SK-N-SH (cell line): Measurements from ENCODE around the gene NDUFB2. TPM values are rescaled to one million over a fixed set of nuclear protein-coding genes. Genes with fewer than 3 reads are reported as not detected.

Experiments used
- CTCF ChIA-PET: fragments of 300-600, 350-600 bp; formaldehyde crosslinking; extraction: SDS; loops from one replicate; lab custom pipeline; 2021; lab: Yijun Ruan, JAX
- POLR2A ChIA-PET: fragments of 350-600 bp; sonication (Branson Sonifier 250); formaldehyde crosslinking; extraction: SDS; loops from one replicate; lab custom pipeline; 2020; ENCODE audit warnings: antibody characterized with exemption, inconsistent platforms; lab: Yijun Ruan, JAX
- DNase-seq: peaks from one replicate; pipeline ENCODE4 v3.0.0; 2012
- H2AFZ ChIP-seq: fragments of 200-600 bp; sonication (generic); 2 replicates; pipeline ENCODE4 v1.8.1; 2016; ENCODE audit warnings: antibody characterized with exemption, mild to moderate bottlenecking, low read depth
- H3F3A ChIP-seq: fragments of 200-600 bp; sonication (generic); replicated peaks from 2 replicates; pipeline ENCODE3; 2016; ENCODE audit warnings: antibody characterized with exemption, mild to moderate bottlenecking; ENCODE audit not compliant: insufficient read depth
- H3K27ac ChIP-seq, 2 experiments: fragments of 200-500 bp in 1 of 2; fragments of 200-600 bp in 1 of 2; sonication (Bioruptor generic) in 1 of 2; sonication (generic), shearing (Covaris generic) in 1 of 2; 2 replicates each; pipeline versions ENCODE4 v1.5.1 to v1.6.1; 2014 to 2016; ENCODE audit warnings: low read depth in 2 of 2, inconsistent platforms in 1 of 2, low read length in 1 of 2, mild to moderate bottlenecking in 1 of 2, mixed read lengths in 1 of 2
- H3K27me3 ChIP-seq: fragments of 200-600 bp; sonication (generic), shearing (Covaris generic); 2 replicates; pipeline ENCODE4 v1.6.1; 2016; ENCODE audit warnings: mixed run types; ENCODE audit not compliant: insufficient read depth
- H3K36me3 ChIP-seq, 2 experiments: fragments of 200-500 bp in 1 of 2; fragments of 200-600 bp in 1 of 2; sonication (Bioruptor generic) in 1 of 2; sonication (generic) in 1 of 2; replicated peaks in 1 of 2; 2 replicates each; pipeline versions ENCODE3 to v1.5.1; 2014 to 2016; ENCODE audit warnings: low read length in 1 of 2, mild to moderate bottlenecking in 1 of 2; ENCODE audit not compliant: insufficient read depth in 2 of 2, control insufficient read depth in 1 of 2
- H3K4me1 ChIP-seq, 2 experiments: fragments of 200-500 bp in 1 of 2; fragments of 200-600 bp in 1 of 2; sonication (Bioruptor generic) in 1 of 2; sonication (generic), shearing (Covaris generic) in 1 of 2; 2 replicates each; pipeline versions ENCODE4 v1.5.1 to v1.6.1; 2014 to 2016; ENCODE audit warnings: low read depth in 1 of 2, low read length in 1 of 2, mixed run types in 1 of 2; ENCODE audit not compliant: insufficient read depth in 2 of 2, control insufficient read depth in 1 of 2
- H3K4me2 ChIP-seq: fragments of 200-600 bp; sonication (generic), shearing (Covaris generic); 2 replicates; pipeline ENCODE4 v1.6.1; 2017; ENCODE audit warnings: mixed run types
- H3K4me3 ChIP-seq, 2 experiments: fragments of 200-500 bp in 1 of 2; fragments of 200-600 bp in 1 of 2; sonication (Bioruptor generic) in 1 of 2; sonication (generic), shearing (Covaris generic) in 1 of 2; 2 replicates each; pipeline versions ENCODE4 v1.5.1 to v1.8.1; 2014 to 2016; ENCODE audit warnings: low read depth in 2 of 2, inconsistent platforms in 1 of 2, low read length in 1 of 2, mild to moderate bottlenecking in 1 of 2, mixed read lengths in 1 of 2, moderate library complexity in 1 of 2
- H3K79me2 ChIP-seq: fragments of 200-600 bp; sonication (generic); 2 replicates; pipeline ENCODE4 v1.8.1; 2017; ENCODE audit warnings: mild to moderate bottlenecking; ENCODE audit not compliant: insufficient read depth
- H3K9ac ChIP-seq: fragments of 200-600 bp; sonication (generic); 2 replicates; pipeline ENCODE4 v1.6.1; 2017; ENCODE audit warnings: mixed run types
- H3K9me2 ChIP-seq: fragments of 200-600 bp; sonication (generic); 2 replicates; pipeline ENCODE4 v1.6.1; 2017; ENCODE audit warnings: mixed run types
- H3K9me3 ChIP-seq: fragments of 200-600 bp; sonication (generic); 2 replicates; pipeline ENCODE4 v1.6.1; 2017; ENCODE audit warnings: mixed run types, mild to moderate bottlenecking, moderate library complexity
- H4K20me1 ChIP-seq: fragments of 200-600 bp; sonication (generic); 2 replicates; pipeline ENCODE4 v1.6.1; 2017; ENCODE audit warnings: mild to moderate bottlenecking, mixed run types; ENCODE audit not compliant: insufficient read depth
- EP300 ChIP-seq, 2 experiments: IDR thresholded peaks; 2 replicates each; pipeline versions ENCODE4 v1.4.0 to v1.6.1; 2012; ENCODE audit warnings: borderline replicate concordance in 1 of 2, low read depth in 1 of 2, low read length in 1 of 2
- GABPA ChIP-seq: IDR thresholded peaks from 2 replicates; pipeline ENCODE4 v1.4.0; 2012; ENCODE audit warnings: low read depth, mild to moderate bottlenecking
- IRF3 ChIP-seq: fragments of 150-350 bp; IDR thresholded peaks from 2 replicates; pipeline ENCODE4 v1.6.1; 2016; ENCODE audit warnings: mild to moderate bottlenecking, low read depth, low read length
- MEF2A ChIP-seq: IDR thresholded peaks from 2 replicates; pipeline ENCODE4 v1.4.0; 2012; ENCODE audit warnings: low read depth, borderline replicate concordance
- PBX3 ChIP-seq: IDR thresholded peaks from 2 replicates; pipeline ENCODE4; 2012
- RCOR1 ChIP-seq: fragments of 150-350 bp; IDR thresholded peaks from 2 replicates; pipeline ENCODE4 v1.6.1; 2017; ENCODE audit warnings: antibody characterized with exemption, low read length
- RFX5 ChIP-seq: IDR thresholded peaks from 2 replicates; pipeline ENCODE4 v1.6.1; 2012; ENCODE audit warnings: mild to moderate bottlenecking, improper control_type of control experiment, low read length
- RXRA ChIP-seq: IDR thresholded peaks from 2 replicates; pipeline ENCODE4 v1.4.0; 2012; ENCODE audit warnings: low read depth, mild to moderate bottlenecking, borderline replicate concordance
- SIN3A ChIP-seq: IDR thresholded peaks from 2 replicates; pipeline ENCODE4 v1.6.1; 2012; ENCODE audit warnings: low read depth, mild to moderate bottlenecking, low read length, moderate library complexity, borderline replicate concordance
- TAF1 ChIP-seq: IDR thresholded peaks from 2 replicates; pipeline ENCODE4 v1.6.1; 2012; ENCODE audit warnings: low read depth, mild to moderate bottlenecking, low read length, moderate library complexity, borderline replicate concordance
- ZBTB33 ChIP-seq: IDR thresholded peaks from 2 replicates; pipeline ENCODE4 v1.4.0; 2012; ENCODE audit warnings: low read depth, borderline replicate concordance
- WGBS: methylation state at CpG from one replicate; pipeline ENCODE4 v1.1.6; 2017; ENCODE audit warnings: low lambda C conversion rate; 5-methylcytosine and 5-hydroxymethylcytosine counted together
- polyA plus RNA-seq, 3 experiments: library from polyadenylated mRNA; depleted of rRNA; stranded (reverse); fragments of >200 nt; gene quantifications; 2 replicates each; pipeline ENCODE4 v1.2.3, GENCODE V29; 2012
- TF ChIP-seq, protein P1 (sequence below): fragments of 200-600 bp; sonication (generic); IDR thresholded peaks from 2 replicates; pipeline ENCODE4 v1.6.1; 2017; ENCODE audit warnings: antibody characterized with exemption, mild to moderate bottlenecking, moderate library complexity

NDUFB2 gene
- polyA plus RNA-seq, 1 of the 3 experiments (the other 2 are of a cell fraction): 1,214 TPM

DNA sequence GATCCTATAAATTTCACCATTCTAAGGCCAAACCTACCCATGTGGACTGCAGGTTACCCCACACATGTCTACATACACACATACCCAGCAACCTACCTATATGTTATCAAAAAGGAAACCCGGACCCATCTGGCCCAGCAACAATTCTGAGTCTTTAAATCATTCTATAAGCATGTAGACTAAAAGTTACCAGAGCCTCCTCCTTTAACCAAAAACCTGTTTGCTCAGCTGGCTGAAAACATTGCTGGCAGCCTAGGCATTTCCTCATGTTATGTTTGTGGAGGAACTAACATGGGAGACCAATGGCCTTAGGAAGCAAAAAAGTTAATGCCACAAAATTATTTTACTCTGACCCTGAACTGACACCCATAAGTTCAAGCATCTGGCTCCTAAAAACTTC is 29.0 kb upstream of the NDUFB2 start:
- Histone ChIP-seq H3K9me3 (no peaks in the 10 kb centered on the region), H4K20me1 (no peaks in the 10 kb centered on the region), H3K27ac (no peak overlapping the region), H3K4me2 (no peak overlapping the region), H2AFZ (no peak overlapping the region), H3K36me3 (no peaks in the 10 kb centered on the region), H3K79me2 (no peaks in the 10 kb centered on the region), H3K9me2 (no peaks in the 10 kb centered on the region), H3K4me1 (peaks cover 0 to 4% of the 10 kb centered on the region in 2 experiments; a peak in 1 of 4 replicates), H3K9ac (no peak overlapping the region), H3K4me3 (no peak overlapping the region), H3F3A (no peaks in the 10 kb centered on the region), H3K27me3 (peaks cover 8% of the 10 kb centered on the region; the same call in 1 of the 2 replicates)
- DNase-seq: no peak
- ChIA-PET POLR2A (no interaction called here), CTCF (interaction anchor here (3.8 kb wide), 1 partner anchor 14 kb away, joined by 28 read pairs; no protein-coding TSS in a partner anchor)
- no peak for TF ChIP-seq TAF1
- 71% methylated on average over 1 of the region's 1 CpG for WGBS

- ChIA-PET CTCF (interaction anchor here (1.2 to 3.8 kb wide), 7 partner anchors 8 to 343 kb away, joined by 3 to 28 read pairs (median 4); partner anchors contain the start of gene BRAF), POLR2A (no interaction called here)
Measured at GRCh38 chr7:140668641-140669040, 27.9 kb upstream of the NDUFB2 start.

DNA sequence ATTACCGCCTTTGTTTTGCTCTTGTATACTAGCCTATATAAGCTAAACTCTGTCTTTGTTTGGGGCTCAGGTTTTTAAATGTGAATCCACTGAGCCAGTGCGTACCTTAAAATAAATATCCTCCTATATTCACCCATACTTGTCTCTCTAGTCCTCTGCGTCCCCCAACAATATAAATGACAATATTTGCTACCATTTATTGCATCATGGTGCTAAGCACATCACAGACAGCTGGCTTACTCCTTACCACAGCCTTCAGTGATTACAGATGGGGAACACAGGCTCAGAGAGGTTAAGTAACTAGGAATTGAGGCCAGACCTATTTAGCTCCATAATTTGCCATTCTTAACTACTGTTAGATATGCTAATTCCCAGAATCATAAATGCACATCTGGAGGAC is 27.2 kb upstream of the NDUFB2 start:
- TF ChIP-seq MEF2A (no peak), RXRA (no peak), EP300 (IDR thresholded peaks at IDR 0.05; ENCODE audit: borderline replicate concordance in 1 of 2, low read depth in 1 of 2, low read length in 1 of 2) (no peak), TAF1 (no peak), ZBTB33 (no peak), PBX3 (no peak), GABPA (no peak)
- TF ChIP-seq, protein P1, sequence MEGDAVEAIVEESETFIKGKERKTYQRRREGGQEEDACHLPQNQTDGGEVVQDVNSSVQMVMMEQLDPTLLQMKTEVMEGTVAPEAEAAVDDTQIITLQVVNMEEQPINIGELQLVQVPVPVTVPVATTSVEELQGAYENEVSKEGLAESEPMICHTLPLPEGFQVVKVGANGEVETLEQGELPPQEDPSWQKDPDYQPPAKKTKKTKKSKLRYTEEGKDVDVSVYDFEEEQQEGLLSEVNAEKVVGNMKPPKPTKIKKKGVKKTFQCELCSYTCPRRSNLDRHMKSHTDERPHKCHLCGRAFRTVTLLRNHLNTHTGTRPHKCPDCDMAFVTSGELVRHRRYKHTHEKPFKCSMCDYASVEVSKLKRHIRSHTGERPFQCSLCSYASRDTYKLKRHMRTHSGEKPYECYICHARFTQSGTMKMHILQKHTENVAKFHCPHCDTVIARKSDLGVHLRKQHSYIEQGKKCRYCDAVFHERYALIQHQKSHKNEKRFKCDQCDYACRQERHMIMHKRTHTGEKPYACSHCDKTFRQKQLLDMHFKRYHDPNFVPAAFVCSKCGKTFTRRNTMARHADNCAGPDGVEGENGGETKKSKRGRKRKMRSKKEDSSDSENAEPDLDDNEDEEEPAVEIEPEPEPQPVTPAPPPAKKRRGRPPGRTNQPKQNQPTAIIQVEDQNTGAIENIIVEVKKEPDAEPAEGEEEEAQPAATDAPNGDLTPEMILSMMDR: no peak
- H3K27me3 ChIP-seq: peaks cover 8% of the 10 kb centered on the region; the same call in 1 of the 2 replicates
- H3K4me2 ChIP-seq: no peak overlapping the region
- no peaks in the 10 kb centered on the region for H3K36me3 ChIP-seq
- H2AFZ ChIP-seq: no peak overlapping the region
- no peak overlapping the region for H3K4me3 ChIP-seq
- H3K79me2 ChIP-seq: no peaks in the 10 kb centered on the region
- H3K9me2 ChIP-seq: no peaks in the 10 kb centered on the region
- H3K9ac ChIP-seq: no peak overlapping the region
- no peaks in the 10 kb centered on the region for H4K20me1 ChIP-seq
- CTCF ChIA-PET: interaction anchor here (1.2 to 3.8 kb wide), 7 partner anchors 9 to 342 kb away, joined by 3 to 28 read pairs (median 4); partner anchors contain the start of gene BRAF
- DNase-seq: no peak
- H3F3A ChIP-seq: no peaks in the 10 kb centered on the region
- 93% methylated on average over 3 of the region's 3 CpGs for WGBS
- no peaks in the 10 kb centered on the region for H3K9me3 ChIP-seq
- POLR2A ChIA-PET: no interaction called here
- peaks cover 7 to 15% of the 10 kb centered on the region in 2 experiments; a peak in 2 of 4 replicates for H3K4me1 ChIP-seq
- H3K27ac ChIP-seq: no peak overlapping the region

More at GRCh38 chr7:140668641-140669040, 27.9 kb upstream of the NDUFB2 start:
- Histone ChIP-seq H3K4me1 (peaks cover 2 to 9% of the 10 kb centered on the region in 2 experiments; a peak in 2 of 4 replicates), H3K9ac (no peak overlapping the region), H3K79me2 (no peaks in the 10 kb centered on the region), H3F3A (no peaks in the 10 kb centered on the region), H3K4me2 (no peak overlapping the region), H3K4me3 (no peak overlapping the region), H3K36me3 (no peaks in the 10 kb centered on the region), H3K27me3 (peaks cover 8% of the 10 kb centered on the region; the same call in 1 of the 2 replicates), H3K9me3 (no peaks in the 10 kb centered on the region), H3K9me2 (no peaks in the 10 kb centered on the region), H4K20me1 (no peaks in the 10 kb centered on the region), H3K27ac (no peak overlapping the region), H2AFZ (no peak overlapping the region)
- TF ChIP-seq SIN3A: no peak
- no peak for TF ChIP-seq RCOR1
- no peak for TF ChIP-seq IRF3
- TF ChIP-seq RFX5: peak; percentile 83
- DNase-seq: no peak
- WGBS: 89% methylated on average over 1 of the region's 1 CpG
